Stimulated activated memory B cell treated with anti-CD40 and anti-IgM and Interleukin-4, amounts not matched to agents 10 μg/mL and 1 μg/mL and 100 μg/mL, for 72 hours (primary cell): ENCODE measurements around the gene CLEC9A.

Experiments used
- ATAC-seq: fragments of 150-1000 bp; cut with Tn5 transposase; 2 replicates; pipeline ENCODE4 v1.10.0; 2021
- H3K27ac Mint-ChIP-seq: one replicate; pipeline ENCODE4 v1.8.0; 2022; ENCODE audit warnings: mild to moderate bottlenecking, mixed read lengths
- H3K27me3 Mint-ChIP-seq: one replicate; pipeline ENCODE4 v1.8.0; 2022; ENCODE audit warnings: mixed read lengths
- H3K36me3 Mint-ChIP-seq: one replicate; pipeline ENCODE4 v1.8.0; 2022; ENCODE audit warnings: mixed read lengths
- H3K4me1 Mint-ChIP-seq: one replicate; pipeline ENCODE4 v1.8.0; 2022; ENCODE audit warnings: mixed read lengths
- H3K4me3 Mint-ChIP-seq: one replicate; pipeline ENCODE4 v1.8.0; 2022; ENCODE audit warnings: mild to moderate bottlenecking, moderate library complexity, mixed read lengths
- H3K9me3 Mint-ChIP-seq: one replicate; pipeline ENCODE4 v1.8.0; 2022; ENCODE audit warnings: mixed read lengths

Gene CLEC9A

GRCh38 chr12:10113075-10113474 lies 82.6 kb downstream of the CLEC9A start:
- Mint-ChIP-seq H3K27ac (no peak overlapping the region), H3K4me1 (no peaks in the 10 kb centered on the region), H3K4me3 (no peak overlapping the region), H3K36me3 (no peaks in the 10 kb centered on the region), H3K27me3 (peaks cover 13% of the 10 kb centered on the region), H3K9me3 (peaks cover 7% of the 10 kb centered on the region)
- no peak for ATAC-seq

GRCh38 chr12:10113920-10114319 lies 83.4 kb downstream of the CLEC9A start:
- ATAC-seq: no peak
- peaks cover 13% of the 10 kb centered on the region for H3K27me3 Mint-ChIP-seq
- no peak overlapping the region for H3K27ac Mint-ChIP-seq
- H3K9me3 Mint-ChIP-seq: peaks cover 10% of the 10 kb centered on the region
- H3K4me3 Mint-ChIP-seq: no peak overlapping the region
- H3K4me1 Mint-ChIP-seq: no peaks in the 10 kb centered on the region
- no peaks in the 10 kb centered on the region for H3K36me3 Mint-ChIP-seq

GRCh38 chr12:10115311-10115710 lies 84.8 kb downstream of the CLEC9A start:
- Mint-ChIP-seq H3K4me3 (no peak overlapping the region), H3K4me1 (no peaks in the 10 kb centered on the region), H3K27ac (no peak overlapping the region), H3K9me3 (peaks cover 14% of the 10 kb centered on the region), H3K36me3 (no peaks in the 10 kb centered on the region), H3K27me3 (peaks cover 13% of the 10 kb centered on the region)
- ATAC-seq: no peak
